ENCODE results near the gene RSKR. TPM values are rescaled to one million over a fixed set of nuclear protein-coding genes. Genes with fewer than 3 reads are reported as not detected.

RSKR gene
- total and polyA plus RNA-seq, 4 donors: 3.9 to 14.3 (median 8.8) TPM

DNA sequence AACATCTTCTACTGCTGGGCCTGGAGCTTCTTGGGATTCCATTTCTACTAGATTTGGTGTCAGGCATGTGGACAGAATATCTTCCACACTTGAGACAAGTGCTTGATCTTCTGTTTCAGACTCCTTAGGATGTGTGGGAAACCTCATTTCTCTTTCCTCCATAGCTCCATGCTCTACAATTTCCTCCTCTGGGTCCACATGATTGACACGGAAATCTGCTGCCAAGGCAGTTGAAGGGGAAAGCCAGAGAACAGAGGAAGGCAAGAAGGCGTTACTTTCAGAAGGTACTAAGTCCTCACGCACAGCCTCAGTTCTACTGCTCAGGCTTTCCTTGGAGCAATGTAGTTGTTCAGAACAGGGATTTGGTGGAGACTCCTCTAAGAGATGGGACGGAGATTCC, 21.7 kb downstream of the RSKR start:
- 95% methylated on average over 4 of the region's 4 CpGs for WGBS, 2 donors

GRCh38 chr17:28585851-28586250, 28.1 kb downstream of the RSKR start:
- H3K27ac ChIP-seq (ENCODE audit: low read depth in 1 of 2, low read length in 1 of 2): no peak overlapping the region
- H3K9ac ChIP-seq (ENCODE audit: insufficient read depth in 1 of 2, low read length in 2 of 2): no peak overlapping the region
- ATAC-seq (ENCODE audit: insufficient read depth, low FRiP score): no peak

More for the DNA sequence above, 21.7 kb downstream of the RSKR start:
- Histone ChIP-seq H3K4me1 (ENCODE audit: control insufficient read depth in 5 of 5, insufficient read depth in 5 of 5, low read length in 5 of 5) (peaks cover 0 to under 1% (median 0%) of the 10 kb centered on the region in 5 donors), H3K27ac (ENCODE audit: low read depth in 1 of 2, low read length in 1 of 2) (no peak overlapping the region), H3K9ac (ENCODE audit: insufficient read depth in 1 of 2, low read length in 2 of 2) (no peak overlapping the region), H3K9me3 (ENCODE audit: control insufficient read depth in 4 of 4, insufficient read depth in 3 of 4, low read length in 3 of 4) (no peaks in the 10 kb centered on the region), H3K36me3 (ENCODE audit: control insufficient read depth in 4 of 4, insufficient read depth in 4 of 4, low read length in 4 of 4) (peaks cover 0 to 15% (median 5%) of the 10 kb centered on the region in 4 donors), H3K4me3 (no peak overlapping the region), H3K27me3 (ENCODE audit: control insufficient read depth in 3 of 3, insufficient read depth in 3 of 3, low read length in 2 of 3) (no peaks in the 10 kb centered on the region)
- ATAC-seq (ENCODE audit: insufficient read depth, low FRiP score): no peak
- DNase-seq: no peak
- TF ChIP-seq, protein P1, sequence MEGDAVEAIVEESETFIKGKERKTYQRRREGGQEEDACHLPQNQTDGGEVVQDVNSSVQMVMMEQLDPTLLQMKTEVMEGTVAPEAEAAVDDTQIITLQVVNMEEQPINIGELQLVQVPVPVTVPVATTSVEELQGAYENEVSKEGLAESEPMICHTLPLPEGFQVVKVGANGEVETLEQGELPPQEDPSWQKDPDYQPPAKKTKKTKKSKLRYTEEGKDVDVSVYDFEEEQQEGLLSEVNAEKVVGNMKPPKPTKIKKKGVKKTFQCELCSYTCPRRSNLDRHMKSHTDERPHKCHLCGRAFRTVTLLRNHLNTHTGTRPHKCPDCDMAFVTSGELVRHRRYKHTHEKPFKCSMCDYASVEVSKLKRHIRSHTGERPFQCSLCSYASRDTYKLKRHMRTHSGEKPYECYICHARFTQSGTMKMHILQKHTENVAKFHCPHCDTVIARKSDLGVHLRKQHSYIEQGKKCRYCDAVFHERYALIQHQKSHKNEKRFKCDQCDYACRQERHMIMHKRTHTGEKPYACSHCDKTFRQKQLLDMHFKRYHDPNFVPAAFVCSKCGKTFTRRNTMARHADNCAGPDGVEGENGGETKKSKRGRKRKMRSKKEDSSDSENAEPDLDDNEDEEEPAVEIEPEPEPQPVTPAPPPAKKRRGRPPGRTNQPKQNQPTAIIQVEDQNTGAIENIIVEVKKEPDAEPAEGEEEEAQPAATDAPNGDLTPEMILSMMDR (IDR thresholded peaks at IDR 0.05; ENCODE audit: control extremely low read depth, extremely low read depth): no peak

GRCh38 chr17:28584434-28584833, 29.6 kb downstream of the RSKR start:
- 74 to 92% methylated on average over 3 of the region's 3 CpGs for WGBS, 2 donors
- H3K27me3 ChIP-seq (ENCODE audit: control insufficient read depth in 3 of 3, insufficient read depth in 3 of 3, low read length in 2 of 3): no peaks in the 10 kb centered on the region
- DNase-seq (no peak), ATAC-seq (ENCODE audit: insufficient read depth, low FRiP score) (no peak)
- H3K9ac ChIP-seq (ENCODE audit: insufficient read depth in 1 of 2, low read length in 2 of 2): no peak overlapping the region
- H3K27ac ChIP-seq (ENCODE audit: low read depth in 1 of 2, low read length in 1 of 2): no peak overlapping the region
- TF ChIP-seq, protein P1 (IDR thresholded peaks at IDR 0.05; ENCODE audit: control extremely low read depth, extremely low read depth): no peak
- H3K9me3 ChIP-seq (ENCODE audit: control insufficient read depth in 4 of 4, insufficient read depth in 3 of 4, low read length in 3 of 4): no peaks in the 10 kb centered on the region
- peaks cover 0 to 21% (median 13%) of the 10 kb centered on the region in 4 donors for H3K36me3 ChIP-seq (ENCODE audit: control insufficient read depth in 4 of 4, insufficient read depth in 4 of 4, low read length in 4 of 4)
- peaks cover 0 to 23% (median 0%) of the 10 kb centered on the region in 5 donors for H3K4me1 ChIP-seq (ENCODE audit: control insufficient read depth in 5 of 5, insufficient read depth in 5 of 5, low read length in 5 of 5)
- H3K4me3 ChIP-seq: no peak overlapping the region

More at GRCh38 chr17:28585851-28586250, 28.1 kb downstream of the RSKR start:
- no peaks in the 10 kb centered on the region for H3K9me3 ChIP-seq (ENCODE audit: control insufficient read depth in 4 of 4, insufficient read depth in 3 of 4, low read length in 3 of 4)
- 70 to 88% methylated on average over 3 of the region's 3 CpGs for WGBS, 2 donors
- peaks cover 0 to 13% (median 0%) of the 10 kb centered on the region in 5 donors for H3K4me1 ChIP-seq (ENCODE audit: control insufficient read depth in 5 of 5, insufficient read depth in 5 of 5, low read length in 5 of 5)
- peaks cover 0 to 24% (median 13%) of the 10 kb centered on the region in 4 donors for H3K36me3 ChIP-seq (ENCODE audit: control insufficient read depth in 4 of 4, insufficient read depth in 4 of 4, low read length in 4 of 4)
- DNase-seq: no peak
- H3K27me3 ChIP-seq (ENCODE audit: control insufficient read depth in 3 of 3, insufficient read depth in 3 of 3, low read length in 2 of 3): no peaks in the 10 kb centered on the region
- TF ChIP-seq, protein P1 (IDR thresholded peaks at IDR 0.05; ENCODE audit: control extremely low read depth, extremely low read depth): no peak
- H3K4me3 ChIP-seq: no peak overlapping the region

- Histone ChIP-seq H3K36me3 (ENCODE audit: control insufficient read depth in 4 of 4, insufficient read depth in 4 of 4, low read length in 4 of 4) (peaks cover 0 to 27% (median 14%) of the 10 kb centered on the region in 4 donors), H3K27me3 (ENCODE audit: control insufficient read depth in 3 of 3, insufficient read depth in 3 of 3, low read length in 2 of 3) (no peaks in the 10 kb centered on the region), H3K27ac (ENCODE audit: low read depth in 1 of 2, low read length in 1 of 2) (no peak overlapping the region), H3K4me1 (ENCODE audit: control insufficient read depth in 5 of 5, insufficient read depth in 5 of 5, low read length in 5 of 5) (peaks cover 0 to 23% (median 0%) of the 10 kb centered on the region in 5 donors), H3K9ac (ENCODE audit: insufficient read depth in 1 of 2, low read length in 2 of 2) (no peak overlapping the region), H3K9me3 (ENCODE audit: control insufficient read depth in 4 of 4, insufficient read depth in 3 of 4, low read length in 3 of 4) (no peaks in the 10 kb centered on the region), H3K4me3 (no peak overlapping the region)
- DNase-seq (no peak), ATAC-seq (ENCODE audit: insufficient read depth, low FRiP score) (no peak)
- WGBS, 2 donors: 96 to 97% methylated on average over 2 of the region's 2 CpGs
- TF ChIP-seq, protein P1 (IDR thresholded peaks at IDR 0.05; ENCODE audit: control extremely low read depth, extremely low read depth): no peak
Observed at GRCh38 chr17:28582513-28582912, 31.5 kb downstream of the RSKR start.

All from lung (tissue), 12 donors.